Activated naive CD8-positive, alpha-beta T cell treated with anti-CD3 and anti-CD28 coated beads, Interleukin-2, amount 10 ng/mL, durations not matched to agents 7 days and 5 days (primary cell): ENCODE results near the gene IL5. TPM values are rescaled to one million over a fixed set of nuclear protein-coding genes. Genes with fewer than 3 reads are reported as not detected.

Source experiments
- ATAC-seq: fragments of 150-1000 bp; cut with Tn5 transposase; one replicate; pipeline ENCODE4 v1.10.0; 2021; ENCODE audit warnings: low read depth, moderate library complexity
- POLR2A ChIA-PET: fragments of 350-600 bp; sonication (Branson Sonifier 250); formaldehyde crosslinking; loops from one replicate; lab custom pipeline; 2021; ENCODE audit warnings: antibody characterized with exemption; lab: Charles Lee
- DNase-seq: peaks from one replicate; pipeline ENCODE4 v3.0.0; 2021
- H3K27ac Mint-ChIP-seq: one replicate; pipeline ENCODE4 v1.8.0; 2022; ENCODE audit warnings: mild to moderate bottlenecking, mixed read lengths
- H3K27me3 Mint-ChIP-seq: one replicate; pipeline ENCODE4 v1.8.0; 2022; ENCODE audit warnings: mild to moderate bottlenecking, moderate library complexity, mixed read lengths
- H3K36me3 Mint-ChIP-seq: one replicate; pipeline ENCODE4 v1.8.0; 2021; ENCODE audit warnings: mild to moderate bottlenecking, mixed read lengths
- H3K4me1 Mint-ChIP-seq: one replicate; pipeline ENCODE4 v1.8.0; 2021; ENCODE audit warnings: mixed read lengths
- H3K4me3 Mint-ChIP-seq: one replicate; pipeline ENCODE4 v1.8.0; 2022; ENCODE audit warnings: mild to moderate bottlenecking, moderate library complexity, mixed read lengths
- H3K9me3 Mint-ChIP-seq: one replicate; pipeline ENCODE4 v1.8.0; 2021; ENCODE audit warnings: mixed read lengths
- total RNA-seq, 2 experiments: library from RNA; stranded (reverse); gene quantifications; one replicate each; pipeline ENCODE4 v1.2.3, GENCODE V29; 2021

Gene IL5
- total RNA-seq, 2 experiments from 2014 or later = not detected

GRCh38 chr5:132500244-132500930 is 42.9 kb downstream of the IL5 start:
- DNase-seq (no peak), ATAC-seq (no peak)
- Mint-ChIP-seq H3K4me1 (peaks cover 30% of the 10 kb centered on the region), H3K27me3 (no peaks in the 10 kb centered on the region), H3K36me3 (no peaks in the 10 kb centered on the region), H3K9me3 (no peaks in the 10 kb centered on the region), H3K4me3 (no peak overlapping the region), H3K27ac (peak overlapping the region; percentile 86)
- POLR2A ChIA-PET = interaction anchor here (0.7 to 27.2 kb wide), 7 partner anchors 23 to 118 kb away, joined by 3 to 1195 read pairs (median 9); partner anchors contain the start of gene IRF1

GRCh38 chr5:132499440-132500243 is 43.7 kb downstream of the IL5 start:
- H3K36me3 Mint-ChIP-seq = no peaks in the 10 kb centered on the region
- ATAC-seq = no peak
- peaks cover 33% of the 10 kb centered on the region for H3K4me1 Mint-ChIP-seq
- H3K27me3 Mint-ChIP-seq = no peaks in the 10 kb centered on the region
- H3K4me3 Mint-ChIP-seq = no peak overlapping the region
- POLR2A ChIA-PET = interaction anchor here (0.9 to 27.2 kb wide), 5 partner anchors 23 to 113 kb away, joined by 4 to 1195 read pairs (median 23); partner anchors contain the start of gene IRF1
- peak overlapping the region; percentile 86 for H3K27ac Mint-ChIP-seq
- no peaks in the 10 kb centered on the region for H3K9me3 Mint-ChIP-seq
- DNase-seq = no peak

GRCh38 chr5:132498686-132499271 is 44.5 kb downstream of the IL5 start:
- Mint-ChIP-seq H3K27me3 (no peaks in the 10 kb centered on the region), H3K9me3 (no peaks in the 10 kb centered on the region), H3K36me3 (no peaks in the 10 kb centered on the region), H3K4me3 (no peak overlapping the region), H3K4me1 (peaks cover 42% of the 10 kb centered on the region), H3K27ac (peak overlapping the region; percentile 86)
- no peak for DNase-seq
- ATAC-seq = no peak
- POLR2A ChIA-PET = interaction anchor here (0.9 to 27.2 kb wide), 7 partner anchors 22 to 112 kb away, joined by 4 to 1195 read pairs (median 23); partner anchors contain the start of gene IRF1

- Mint-ChIP-seq H3K27ac (peak overlapping the region; percentile 90), H3K4me3 (no peak overlapping the region), H3K9me3 (no peaks in the 10 kb centered on the region), H3K4me1 (peaks cover 48% of the 10 kb centered on the region), H3K36me3 (no peaks in the 10 kb centered on the region), H3K27me3 (no peaks in the 10 kb centered on the region)
- no peak for ATAC-seq
- POLR2A ChIA-PET = interaction anchor here (1.1 to 27.2 kb wide), 7 partner anchors 21 to 249 kb away, joined by 6 to 1195 read pairs (median 21); partner anchors contain the start of genes CCNI2 and IRF1
- peak; percentile 37 for DNase-seq
These were observed 45.2 kb downstream of the IL5 start for GRCh38 chr5:132498152-132498551.

GRCh38 chr5:132497488-132497997 is 45.8 kb downstream of the IL5 start:
- peak; percentile 38 for DNase-seq
- H3K27me3 Mint-ChIP-seq = no peaks in the 10 kb centered on the region
- H3K4me3 Mint-ChIP-seq = peak overlapping the region; percentile 87
- ATAC-seq = no peak
- no peaks in the 10 kb centered on the region for H3K9me3 Mint-ChIP-seq
- H3K36me3 Mint-ChIP-seq = no peaks in the 10 kb centered on the region
- H3K4me1 Mint-ChIP-seq = peaks cover 53% of the 10 kb centered on the region
- peak overlapping the region; percentile 90 for H3K27ac Mint-ChIP-seq
- POLR2A ChIA-PET = interaction anchor here (0.8 to 27.2 kb wide), 12 partner anchors 21 to 1649 kb away, joined by 3 to 1195 read pairs (median 17); partner anchors contain the start of genes CCNI2 and IRF1

GRCh38 chr5:132496631-132497487 is 46.5 kb downstream of the IL5 start:
- peak overlapping the region; percentile 87 for H3K4me3 Mint-ChIP-seq
- peak; percentile 82 for DNase-seq
- peaks cover 58% of the 10 kb centered on the region for H3K4me1 Mint-ChIP-seq
- no peaks in the 10 kb centered on the region for H3K36me3 Mint-ChIP-seq
- ATAC-seq = peak; percentile 38
- H3K27ac Mint-ChIP-seq = peak overlapping the region; percentile 90
- POLR2A ChIA-PET = interaction anchor here (0.7 to 27.2 kb wide), 26 partner anchors 20 to 1650 kb away, joined by 3 to 1195 read pairs (median 6); partner anchors contain the start of genes CCNI2, IRF1 and SLC22A5
- H3K9me3 Mint-ChIP-seq = no peaks in the 10 kb centered on the region
- H3K27me3 Mint-ChIP-seq = no peaks in the 10 kb centered on the region

- DNase-seq = peak; percentile 86
- no peaks in the 10 kb centered on the region for H3K36me3 Mint-ChIP-seq
- ATAC-seq = peak; percentile 62
- peak overlapping the region; percentile 90 for H3K27ac Mint-ChIP-seq
- H3K9me3 Mint-ChIP-seq = no peaks in the 10 kb centered on the region
- H3K4me3 Mint-ChIP-seq = peak overlapping the region; percentile 87
- peaks cover 63% of the 10 kb centered on the region for H3K4me1 Mint-ChIP-seq
- no peaks in the 10 kb centered on the region for H3K27me3 Mint-ChIP-seq
- POLR2A ChIA-PET = interaction anchor here (0.7 to 27.2 kb wide), 25 partner anchors 19 to 258 kb away, joined by 3 to 1195 read pairs (median 6); partner anchors contain the start of genes CCNI2, IRF1 and SLC22A5
These were observed 47.1 kb downstream of the IL5 start for GRCh38 chr5:132496191-132496630.

- peaks cover 61% of the 10 kb centered on the region for H3K4me1 Mint-ChIP-seq
- peak overlapping the region; percentile 87 for H3K4me3 Mint-ChIP-seq
- DNase-seq (peak; percentile 82), ATAC-seq (peak; percentile 57)
- no peaks in the 10 kb centered on the region for H3K27me3 Mint-ChIP-seq
- no peaks in the 10 kb centered on the region for H3K9me3 Mint-ChIP-seq
- no peaks in the 10 kb centered on the region for H3K36me3 Mint-ChIP-seq
- H3K27ac Mint-ChIP-seq = peak overlapping the region; percentile 99
- POLR2A ChIA-PET = interaction anchor here (0.7 to 27.2 kb wide), 26 partner anchors 19 to 128 kb away, joined by 3 to 1195 read pairs (median 6); partner anchors contain the start of genes IRF1 and SLC22A5
These were observed 47.6 kb downstream of the IL5 start for GRCh38 chr5:132495667-132496190.

GRCh38 chr5:132493821-132494220 is 49.5 kb downstream of the IL5 start:
- no peak for ATAC-seq
- Mint-ChIP-seq H3K4me3 (peak overlapping the region; percentile 87), H3K27ac (peak overlapping the region; percentile 99), H3K27me3 (no peaks in the 10 kb centered on the region), H3K9me3 (no peaks in the 10 kb centered on the region), H3K36me3 (peaks cover 12% of the 10 kb centered on the region), H3K4me1 (peaks cover 52% of the 10 kb centered on the region)
- POLR2A ChIA-PET = interaction anchor here (1.8 to 27.2 kb wide), 4 partner anchors 17 to 83 kb away, joined by 5 to 1195 read pairs (median 122); partner anchors contain the start of gene IRF1
- no peak for DNase-seq

GRCh38 chr5:132493241-132493640 is 50.1 kb downstream of the IL5 start:
- Mint-ChIP-seq H3K36me3 (peaks cover 17% of the 10 kb centered on the region), H3K27ac (peak overlapping the region; percentile 99), H3K27me3 (no peaks in the 10 kb centered on the region), H3K4me3 (peak overlapping the region; percentile 87), H3K9me3 (no peaks in the 10 kb centered on the region), H3K4me1 (peaks cover 50% of the 10 kb centered on the region)
- DNase-seq (no peak), ATAC-seq (no peak)
- POLR2A ChIA-PET = interaction anchor here (0.7 to 27.2 kb wide), 5 partner anchors 16 to 83 kb away, joined by 3 to 1195 read pairs (median 211); partner anchors contain the start of gene IRF1

- POLR2A ChIA-PET = interaction anchor here (0.7 to 30.8 kb wide), 10 partner anchors 2 to 860 kb away, joined by 3 to 1195 read pairs (median 86); partner anchors contain the start of gene IRF1
- DNase-seq (no peak), ATAC-seq (no peak)
- Mint-ChIP-seq H3K4me1 (peaks cover 50% of the 10 kb centered on the region), H3K27me3 (no peaks in the 10 kb centered on the region), H3K36me3 (peaks cover 23% of the 10 kb centered on the region), H3K27ac (peak overlapping the region; percentile 99), H3K4me3 (peak overlapping the region; percentile 84), H3K9me3 (no peaks in the 10 kb centered on the region)
These were observed 50.8 kb downstream of the IL5 start for GRCh38 chr5:132492386-132493125.
